HepG2 (cell line): ENCODE measurements around the gene IL1RAPL2. TPM values are rescaled to one million over a fixed set of nuclear protein-coding genes. Genes with fewer than 3 reads are reported as not detected.

Experiments used
- ATAC-seq: fragments of 200-7000 bp; cut with Tn5 transposase; 3 replicates; pipeline ENCODE4 v1.9.1; 2020; ENCODE audit warnings: mild to moderate bottlenecking, moderate library complexity
- BruUV-seq: library from RNA; stranded (reverse); fragments of 400-500 nt; replicated peaks from 2 replicates; lab custom pipeline; 2021; lab: Mats Ljungman, UMichigan
- CTCF ChIA-PET: fragments of 300-600 bp; formaldehyde crosslinking; extraction: SDS; loops from one replicate; lab custom pipeline; 2021; ENCODE audit warnings: low total read pairs, inconsistent platforms, low intra/inter-chr PET ratio; lab: Yijun Ruan, JAX
- POLR2A ChIA-PET: fragments of 350-600 bp; sonication (Branson Sonifier 250); formaldehyde crosslinking; loops from one replicate; lab custom pipeline; 2020; ENCODE audit warnings: antibody characterized with exemption, inconsistent platforms; lab: Yijun Ruan, JAX
- DNase-seq: peaks from one replicate; pipeline ENCODE4 v3.0.0-alpha.2; 2015; ENCODE audit warnings: low spot score
- FAIRE-seq: peaks from 3 replicates; lab custom pipeline; 2011; peaks lifted over from hg19 to GRCh38; lab: Jason Lieb, UNC
- H2AFZ ChIP-seq: one replicate; pipeline ENCODE4 v1.6.1; 2011; ENCODE audit warnings: low read length, inconsistent platforms
- H3K27ac ChIP-seq: fragments of 300-600 bp; 3 replicates; pipeline ENCODE4 v1.8.0; 2011; ENCODE audit warnings: mixed run types, mild to moderate bottlenecking, mixed read lengths, low read length, inconsistent platforms; ENCODE audit not compliant: insufficient read depth; ENCODE audit errors: extremely low read length
- H3K27me3 ChIP-seq, 2 experiments: fragments of 200-600 bp in 1 of 2; 2 replicates in 1 of 2; 3 replicates in 1 of 2; pipeline versions ENCODE4 v1.6.0 to v1.8.0; 2011; ENCODE audit warnings: low read length in 2 of 2, mild to moderate bottlenecking in 2 of 2, moderate library complexity in 2 of 2, inconsistent platforms in 1 of 2; ENCODE audit not compliant: insufficient read depth in 2 of 2, control insufficient read depth in 1 of 2
- H3K36me3 ChIP-seq, 2 experiments: fragments of 200-600 bp in 1 of 2; replicated peaks in 1 of 2; 2 replicates in 1 of 2; 3 replicates in 1 of 2; pipeline versions ENCODE4 v1.5.1 to v1.8.0; 2011; ENCODE audit warnings: low read length in 2 of 2, inconsistent platforms in 1 of 2; ENCODE audit not compliant: insufficient read depth in 2 of 2, control insufficient read depth in 1 of 2
- H3K4me1 ChIP-seq: 2 replicates; pipeline ENCODE4 v1.5.1; 2012; ENCODE audit warnings: low read length, inconsistent platforms; ENCODE audit not compliant: insufficient read depth
- H3K4me2 ChIP-seq: 2 replicates; pipeline ENCODE4 v1.6.0; 2011; ENCODE audit warnings: low read depth, low read length, inconsistent platforms
- H3K4me3 ChIP-seq, 3 experiments: fragments of 200-600 bp in 1 of 3; sonication (generic), shearing (Covaris generic) in 1 of 3; replicated peaks in 1 of 3; 2 replicates each; pipeline ENCODE4 v1.5.1; 2011 to 2016; ENCODE audit warnings: low read length in 3 of 3, inconsistent platforms in 2 of 3, low read depth in 2 of 3, mild to moderate bottlenecking in 2 of 3, control low read depth in 1 of 3, mixed read lengths in 1 of 3; ENCODE audit not compliant: insufficient read depth in 1 of 3
- H3K79me2 ChIP-seq: one replicate; pipeline ENCODE4 v1.6.1; 2011; ENCODE audit warnings: low read length, inconsistent platforms; ENCODE audit not compliant: insufficient read depth
- H3K9ac ChIP-seq: 2 replicates; pipeline ENCODE4 v1.6.0; 2011; ENCODE audit warnings: mild to moderate bottlenecking, low read depth, low read length, inconsistent platforms; ENCODE audit not compliant: insufficient read depth
- H3K9me3 ChIP-seq: 2 replicates; pipeline ENCODE4 v1.5.1; 2012; ENCODE audit warnings: mild to moderate bottlenecking, low read length
- H4K20me1 ChIP-seq: 2 replicates; pipeline ENCODE4 v1.6.0; 2011; ENCODE audit warnings: inconsistent platforms, mild to moderate bottlenecking, low read length, moderate library complexity; ENCODE audit not compliant: insufficient read depth
- ETV5 ChIP-seq: IDR thresholded peaks from 2 replicates; pipeline ENCODE4 v1.6.1; 2018; ENCODE audit warnings: missing biosample characterization, missing genetic modification reagents, inconsistent platforms, borderline replicate concordance
- KDM4B ChIP-seq: sonication (generic); formaldehyde crosslinking; IDR thresholded peaks from 2 replicates; pipeline ENCODE4 v1.4.0; 2020; ENCODE audit warnings: missing genetic modification reagents
- ZMAT5 ChIP-seq: sonication (generic); formaldehyde crosslinking; IDR thresholded peaks from 2 replicates; pipeline ENCODE4 v1.5.0; 2020; ENCODE audit warnings: mild to moderate bottlenecking, low read depth, missing genetic modification reagents, borderline replicate concordance
- ZNF260 ChIP-seq: sonication (generic); formaldehyde crosslinking; IDR thresholded peaks from 2 replicates; pipeline ENCODE4 v1.4.0; 2020; ENCODE audit warnings: missing genetic modification reagents, low read depth, mild to moderate bottlenecking, borderline replicate concordance
- ZNF670 ChIP-seq: sonication (generic); formaldehyde crosslinking; IDR thresholded peaks from 2 replicates; pipeline ENCODE4 v1.8.0; 2022; ENCODE audit warnings: mild to moderate bottlenecking, missing genetic modification reagents, borderline replicate concordance
- ZNF687 ChIP-seq: sonication (generic); formaldehyde crosslinking; IDR thresholded peaks from 2 replicates; pipeline ENCODE4 v1.5.1; 2020; ENCODE audit warnings: mild to moderate bottlenecking, missing genetic modification reagents, moderate library complexity
- WGBS: methylation state at CpG from one replicate; pipeline ENCODE4 v1.1.6; 2017; ENCODE audit warnings: low lambda C conversion rate; 5-methylcytosine and 5-hydroxymethylcytosine counted together
- in situ Hi-C: cut with HindIII; loops from 2 replicates; pipeline ENCODE4 v1.10.0; 2017; ENCODE audit warnings: low pct_unique_long_range_greater_than_20kb; ENCODE audit not compliant: extremely low pct_ligation_motif_present
- intact Hi-C: fragments of 100-400 bp; cut with micrococcal nuclease; formaldehyde crosslinking; loops from one replicate; pipeline ENCODE4 v1.10.0; 2022; ENCODE audit not compliant: unreplicated experiment
- polyA plus RNA-seq, 8 experiments: library from polyadenylated mRNA; depleted of rRNA in 3 of 8; stranded (reverse) in 7 of 8; unstranded in 1 of 8; fragments of >200 nt; fragmentation: Illumina TruSeq in 4 of 8; extraction: Trizol in 4 of 8; gene quantifications; 2 replicates each; pipeline versions ENCODE4 v1.2.1 to v1.2.3, GENCODE V29; 2011 to 2016; ENCODE audit warnings: low read depth in 4 of 8, missing spikeins in 1 of 8, mixed read lengths in 1 of 8; ENCODE audit not compliant: insufficient read depth in 1 of 8
- total RNA-seq, 5 experiments: library from RNA; depleted of rRNA; stranded (reverse); fragments of >200 nt; fragmentation: Illumina TruSeq; extraction: Trizol; gene quantifications; 2 replicates each; pipeline ENCODE4 v1.2.3, GENCODE V29; 2016; ENCODE audit warnings: low read depth in 1 of 5

The IL1RAPL2 gene
- total and polyA plus RNA-seq, 2 of the 13 experiments (the other 11 are each of a cell fraction or from before 2014, with no cell fraction given), result not detected

GRCh38 chrX:104721854-104722253 lies 155.9 kb downstream of the IL1RAPL2 start (continued):
- no peak for TF ChIP-seq ZNF687 (CRISPR knock-in tag)

- no peak for FAIRE-seq
Measured at GRCh38 chrX:104728456-104728855, 162.5 kb downstream of the IL1RAPL2 start.

More at GRCh38 chrX:104728456-104728855, 162.5 kb downstream of the IL1RAPL2 start:
- Histone ChIP-seq H3K9ac (no peak overlapping the region), H3K79me2 (no peaks in the 10 kb centered on the region), H3K27ac (no peak overlapping the region), H2AFZ (no peak overlapping the region), H3K4me2 (no peak overlapping the region), H3K9me3 (no peaks in the 10 kb centered on the region), H4K20me1 (no peaks in the 10 kb centered on the region), H3K4me1 (no peaks in the 10 kb centered on the region), H3K4me3 (no peak overlapping the region), H3K27me3 (no peaks in the 10 kb centered on the region), H3K36me3 (no peaks in the 10 kb centered on the region)
- no TSS peak for BruUV-seq
- intact Hi-C loops, result no loop called here
- 41% methylated on average over 3 of the region's 3 CpGs for WGBS
- no peak for TF ChIP-seq ZNF260 (CRISPR knock-in tag)
- TF ChIP-seq KDM4B (CRISPR knock-in tag), result no peak
- no peak for TF ChIP-seq ZNF670 (CRISPR knock-in tag)
- no peak for TF ChIP-seq ZMAT5 (CRISPR knock-in tag)
- TF ChIP-seq ETV5, result no peak
- DNase-seq (no peak), ATAC-seq (no peak)
- POLR2A ChIA-PET, result no interaction called here
- CTCF ChIA-PET, result no interaction called here
- in situ Hi-C loops, result no loop called here
